HCT116 (cell line): ENCODE data around the gene VWF. TPM values are rescaled to one million over a fixed set of nuclear protein-coding genes. Genes with fewer than 3 reads are reported as not detected.

Source experiments
- ATAC-seq: fragments of 200-7000 bp; cut with Tn5 transposase; 2 replicates; pipeline ENCODE4 v1.9.1; 2020; ENCODE audit warnings: mild to moderate bottlenecking, moderate library complexity
- BruUV-seq: library from RNA; stranded (reverse); fragments of 400-500 nt; replicated peaks from 2 replicates; lab custom pipeline; 2021; lab: Mats Ljungman, UMichigan
- CTCF ChIA-PET: fragments of 300-600 bp; sonication (Branson Sonifier 250); formaldehyde crosslinking; loops from one replicate; lab custom pipeline; 2021; ENCODE audit warnings: antibody characterized with exemption; lab: Charles Lee
- POLR2A ChIA-PET: fragments of 300-600, 350-600 bp; sonication (Branson Sonifier 250); formaldehyde crosslinking; loops from one replicate; lab custom pipeline; 2021; ENCODE audit warnings: antibody characterized with exemption; lab: Charles Lee
- RAD21 ChIA-PET, 2 experiments: fragments of 300-600 bp; sonication (Branson Sonifier 250); formaldehyde crosslinking; loops; one replicate each; lab custom pipeline; 2023; ENCODE audit warnings: low total read pairs in 2 of 2; ENCODE audit not compliant: uncharacterized antibody in 2 of 2, unreplicated experiment in 2 of 2, low non-redundant PET in 1 of 2; lab: Charles Lee
- DNase-seq: peaks from one replicate; pipeline ENCODE4 v3.0.0-alpha.2; 2010; ENCODE audit warnings: low read depth, low spot score
- H2AFZ ChIP-seq: fragments of 200-600 bp; shearing (Covaris generic), sonication (generic); 2 replicates; pipeline ENCODE4 v1.6.1; 2017; ENCODE audit warnings: low read depth, mixed run types, mixed read lengths, antibody characterized with exemption, low read length; ENCODE audit not compliant: poor library complexity, severe bottlenecking
- H3K27ac ChIP-seq: 2 replicates; pipeline ENCODE4 v1.5.1; 2012; ENCODE audit warnings: low read depth, low read length
- H3K27me3 ChIP-seq: fragments of 200-600 bp; sonication (generic); 2 replicates; pipeline ENCODE4 v1.6.1; 2016; ENCODE audit warnings: mixed run types, low read length, mixed read lengths; ENCODE audit not compliant: insufficient read depth
- H3K36me3 ChIP-seq, 2 experiments: fragments of 200-500 bp in 1 of 2; fragments of 200-600 bp in 1 of 2; sonication (Bioruptor generic) in 1 of 2; sonication (generic) in 1 of 2; 2 replicates each; pipeline versions ENCODE4 v1.5.1 to v1.6.1; 2014 to 2016; ENCODE audit warnings: low read length in 2 of 2, inconsistent platforms in 1 of 2, mixed read lengths in 1 of 2, mixed run types in 1 of 2; ENCODE audit not compliant: insufficient read depth in 2 of 2, control insufficient read depth in 1 of 2
- H3K4me1 ChIP-seq, 2 experiments: fragments of 200-600 bp in 1 of 2; sonication (generic) in 1 of 2; 2 replicates each; pipeline versions ENCODE4 v1.5.1 to v1.6.1; 2012 to 2017; ENCODE audit warnings: low read length in 2 of 2, inconsistent platforms in 1 of 2, mild to moderate bottlenecking in 1 of 2, mixed read lengths in 1 of 2, mixed run types in 1 of 2, moderate library complexity in 1 of 2; ENCODE audit not compliant: insufficient read depth in 2 of 2, control insufficient read depth in 1 of 2
- H3K4me2 ChIP-seq: fragments of 200-600 bp; sonication (generic); 2 replicates; pipeline ENCODE4 v1.6.1; 2017; ENCODE audit warnings: mixed run types, low read length, mixed read lengths
- H3K4me3 ChIP-seq, 2 experiments: fragments of 200-600 bp in 1 of 2; sonication (generic) in 1 of 2; replicated peaks in 1 of 2; 2 replicates each; pipeline ENCODE4 v1.5.1; 2011 to 2016; ENCODE audit warnings: low read length in 2 of 2, control low read depth in 1 of 2, low read depth in 1 of 2, mild to moderate bottlenecking in 1 of 2, mixed read lengths in 1 of 2, mixed run types in 1 of 2
- H3K79me2 ChIP-seq: fragments of 200-600 bp; sonication (generic); 2 replicates; pipeline ENCODE4 v1.6.1; 2017; ENCODE audit warnings: mild to moderate bottlenecking, mixed run types, low read length, moderate library complexity, mixed read lengths; ENCODE audit not compliant: insufficient read depth
- H3K9ac ChIP-seq: fragments of 200-600 bp; sonication (generic); 2 replicates; pipeline ENCODE4 v1.6.1; 2016; ENCODE audit warnings: low read length, mixed read lengths
- H3K9me2 ChIP-seq: fragments of 200-600 bp; sonication (generic), shearing (Covaris generic); 2 replicates; pipeline ENCODE4 v1.6.1; 2017; ENCODE audit warnings: mixed run types, mild to moderate bottlenecking, moderate library complexity; ENCODE audit not compliant: insufficient read depth
- H3K9me3 ChIP-seq, 2 experiments: fragments of 200-500 bp in 1 of 2; fragments of 200-600 bp in 1 of 2; sonication (Bioruptor generic) in 1 of 2; sonication (generic) in 1 of 2; 2 replicates each; pipeline ENCODE4 v1.6.1; 2014 to 2017; ENCODE audit warnings: low read length in 2 of 2, mixed read lengths in 2 of 2, inconsistent platforms in 1 of 2, low read depth in 1 of 2, mild to moderate bottlenecking in 1 of 2, mixed run types in 1 of 2, moderate library complexity in 1 of 2; ENCODE audit not compliant: control insufficient read depth in 1 of 2, insufficient read depth in 1 of 2
- H4K20me1 ChIP-seq: fragments of 200-600 bp; sonication (generic), shearing (Covaris generic); 2 replicates; pipeline ENCODE4 v1.6.1; 2017; ENCODE audit warnings: mixed run types, mild to moderate bottlenecking, moderate library complexity; ENCODE audit not compliant: insufficient read depth
- CBX3 ChIP-seq: IDR thresholded peaks from 2 replicates; pipeline ENCODE4 v1.6.1; 2012; ENCODE audit warnings: low read depth
- CEBPB ChIP-seq: IDR thresholded peaks from 2 replicates; pipeline ENCODE4 v1.6.1; 2012; ENCODE audit warnings: low read depth
- EGR1 ChIP-seq: IDR thresholded peaks from 2 replicates; pipeline ENCODE4 v1.6.1; 2012; ENCODE audit warnings: low read depth
- ELF1 ChIP-seq: IDR thresholded peaks from 2 replicates; pipeline ENCODE4 v1.6.1; 2012; ENCODE audit warnings: low read depth, borderline replicate concordance
- EZH2phosphoT487 ChIP-seq: fragments of 200-600 bp; IDR thresholded peaks from 2 replicates; pipeline ENCODE4 v1.6.1; 2018; ENCODE audit warnings: antibody characterized with exemption, borderline replicate concordance
- FOSL1 ChIP-seq: IDR thresholded peaks from 2 replicates; pipeline ENCODE4 v1.6.1; 2012; ENCODE audit warnings: low read depth
- POLR2AphosphoS5 ChIP-seq: IDR thresholded peaks from 2 replicates; pipeline ENCODE4 v1.6.1; 2011; ENCODE audit warnings: mild to moderate bottlenecking, low read depth, low read length, moderate library complexity
- REST ChIP-seq: IDR thresholded peaks from 2 replicates; pipeline ENCODE4 v1.6.1; 2012; ENCODE audit warnings: low read depth
- SIN3A ChIP-seq: IDR thresholded peaks from 2 replicates; pipeline ENCODE4 v1.6.1; 2012; ENCODE audit warnings: low read depth
- ZFX ChIP-seq: fragments of 450-650 bp; IDR thresholded peaks from 2 replicates; pipeline ENCODE4 v1.6.1; 2017
- intact Hi-C: fragments of 100-400 bp; cut with micrococcal nuclease; formaldehyde crosslinking; loops from 2 replicates; pipeline ENCODE4 v1.10.0; 2022
- total RNA-seq: library from RNA; stranded (reverse); gene quantifications from one replicate; pipeline ENCODE4 v1.2.1, GENCODE V29; 2021; ENCODE audit not compliant: unreplicated experiment
- TF ChIP-seq, protein P1 (sequence below): IDR thresholded peaks from 2 replicates; pipeline ENCODE4 v1.6.1; 2011; ENCODE audit warnings: mild to moderate bottlenecking, low read length, moderate library complexity; ENCODE audit not compliant: insufficient replicate concordance; ENCODE audit errors: extremely low read depth

VWF gene
- total RNA-seq, 1 experiment from 2014 or later = 0.57 TPM

GRCh38 chr12:5971194-5971850 is 153.1 kb downstream of the VWF start:
- BruUV-seq = no TSS peak
- ChIA-PET POLR2A (no interaction called here), RAD21 (no interaction called here), CTCF (interaction anchor here (0.9 kb wide), 1 partner anchor 11 kb away, joined by 3 read pairs; no protein-coding TSS in a partner anchor)
- no peak for ATAC-seq
- Histone ChIP-seq H3K4me3 (no peak overlapping the region), H2AFZ (no peak overlapping the region), H3K27ac (no peak overlapping the region), H4K20me1 (no peaks in the 10 kb centered on the region), H3K4me1 (no peaks in the 10 kb centered on the region), H3K36me3 (no peaks in the 10 kb centered on the region), H3K9me2 (no peaks in the 10 kb centered on the region), H3K4me2 (no peak overlapping the region), H3K79me2 (no peaks in the 10 kb centered on the region), H3K9ac (no peak overlapping the region), H3K9me3 (no peaks in the 10 kb centered on the region), H3K27me3 (peaks cover 11% of the 10 kb centered on the region; the same call in 1 of the 2 replicates)
- DNase-seq = no peak
- intact Hi-C loops = no loop called here
- TF ChIP-seq, protein P1, sequence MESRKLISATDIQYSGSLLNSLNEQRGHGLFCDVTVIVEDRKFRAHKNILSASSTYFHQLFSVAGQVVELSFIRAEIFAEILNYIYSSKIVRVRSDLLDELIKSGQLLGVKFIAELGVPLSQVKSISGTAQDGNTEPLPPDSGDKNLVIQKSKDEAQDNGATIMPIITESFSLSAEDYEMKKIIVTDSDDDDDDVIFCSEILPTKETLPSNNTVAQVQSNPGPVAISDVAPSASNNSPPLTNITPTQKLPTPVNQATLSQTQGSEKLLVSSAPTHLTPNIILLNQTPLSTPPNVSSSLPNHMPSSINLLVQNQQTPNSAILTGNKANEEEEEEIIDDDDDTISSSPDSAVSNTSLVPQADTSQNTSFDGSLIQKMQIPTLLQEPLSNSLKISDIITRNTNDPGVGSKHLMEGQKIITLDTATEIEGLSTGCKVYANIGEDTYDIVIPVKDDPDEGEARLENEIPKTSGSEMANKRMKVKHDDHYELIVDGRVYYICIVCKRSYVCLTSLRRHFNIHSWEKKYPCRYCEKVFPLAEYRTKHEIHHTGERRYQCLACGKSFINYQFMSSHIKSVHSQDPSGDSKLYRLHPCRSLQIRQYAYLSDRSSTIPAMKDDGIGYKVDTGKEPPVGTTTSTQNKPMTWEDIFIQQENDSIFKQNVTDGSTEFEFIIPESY = no peak
- TF ChIP-seq SIN3A (no peak), FOSL1 (no peak), CBX3 (no peak), CEBPB (no peak), EGR1 (no peak), EZH2phosphoT487 (no peak), ZFX (no peak), POLR2AphosphoS5 (no peak), ELF1 (no peak), REST (no peak)
